Lower leg skin (tissue), 3 donors: ENCODE data around the gene EPB41L2.

Experiments
- CTCF ChIP-seq, 3 donors: fragments of 450-650 bp; IDR thresholded peaks; one replicate each; pipeline ENCODE4 v1.5.1; 2016; ENCODE audit warnings: antibody characterized with exemption in 3 of 3, mild to moderate bottlenecking in 3 of 3, moderate library complexity in 2 of 3
- POLR2A ChIP-seq, 2 donors: fragments of 450-650 bp; IDR thresholded peaks; one replicate each; pipeline ENCODE4 v1.6.1; 2016 to 2017; ENCODE audit warnings: antibody characterized with exemption in 2 of 2, mild to moderate bottlenecking in 1 of 2, moderate library complexity in 1 of 2

DNA sequence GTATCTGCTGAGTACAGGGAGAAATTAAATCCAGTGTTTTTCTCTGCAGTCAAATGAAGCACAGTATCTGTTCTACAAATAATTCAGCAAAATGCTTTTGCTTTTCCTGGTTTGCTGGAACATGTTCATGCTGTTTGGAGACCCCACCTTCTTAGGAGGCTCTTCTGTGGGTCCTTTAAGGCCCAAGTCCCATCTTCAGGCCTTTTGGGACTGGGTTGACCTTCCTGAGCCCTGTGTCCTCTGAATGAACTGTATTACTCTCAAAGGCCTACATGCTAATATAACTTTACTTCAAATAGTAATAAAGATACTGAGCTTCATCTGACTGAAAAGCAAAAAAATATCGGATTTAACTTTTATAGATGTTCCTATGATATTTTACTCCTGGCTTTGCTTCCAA, 216.5 kb downstream of the EPB41L2 start:
- TF ChIP-seq CTCF (IDR thresholded peaks at IDR 0.05) (no peak), POLR2A (IDR thresholded peaks at IDR 0.05) (no peak)
